Chondrocyte (in vitro differentiated cells): Measurements from ENCODE around the gene RNF215. TPM values are rescaled to one million over a fixed set of nuclear protein-coding genes. Genes with fewer than 3 reads are reported as not detected.
A peak's percentile ranks its signal among the peaks of the same experiment; 100 is the strongest.

Experiments
- DNase-seq: peaks from one replicate; pipeline ENCODE4 v3.0.0; 2021; ENCODE audit warnings: mixed read lengths, low spot score
- H3K27ac Mint-ChIP-seq: one replicate; pipeline ENCODE4 v1.8.0; 2021; ENCODE audit warnings: mild to moderate bottlenecking, moderate library complexity, mixed read lengths; ENCODE audit not compliant: unreplicated experiment
- H3K27me3 Mint-ChIP-seq: 2 replicates; pipeline ENCODE4 v1.8.0; 2021; ENCODE audit warnings: low read depth, mixed read lengths
- H3K36me3 Mint-ChIP-seq: 2 replicates; pipeline ENCODE4 v1.8.0; 2021; ENCODE audit warnings: low read depth, mixed read lengths
- H3K4me1 Mint-ChIP-seq: 2 replicates; pipeline ENCODE4 v1.8.0; 2021; ENCODE audit warnings: low read depth, mild to moderate bottlenecking, mixed read lengths
- H3K4me3 Mint-ChIP-seq: one replicate; pipeline ENCODE4 v1.8.0; 2021; ENCODE audit warnings: mild to moderate bottlenecking, moderate library complexity, mixed read lengths; ENCODE audit not compliant: unreplicated experiment
- H3K9me3 Mint-ChIP-seq: 2 replicates; pipeline ENCODE4 v1.8.0; 2021; ENCODE audit warnings: low read depth, mixed read lengths
- CTCF ChIP-seq: fragments of 200-600 bp; sonication (generic); IDR thresholded peaks from 2 replicates; pipeline ENCODE4 v1.5.0; 2021; ENCODE audit warnings: antibody characterized with exemption, mild to moderate bottlenecking, moderate library complexity
- long read RNA-seq: library from polyadenylated mRNA; stranded (forward); transcript quantifications from one replicate; pipeline ENCODE4 v2.0.0, GENCODE V29; 2021
- total RNA-seq: library from RNA; stranded (reverse); gene quantifications from 3 replicates; pipeline ENCODE4 v1.2.1, GENCODE V29; 2021

The RNF215 gene
- 35.2 to 36.2 TPM (median 36.0 TPM) in 3 replicates for total RNA-seq
- long read RNA-seq, partial matches to known transcripts = 0 of 5 reads
- long read RNA-seq, other reads (novel, unspliced or antisense) = 3 of 5 reads

- TF ChIP-seq CTCF = peak; percentile 92
- H3K36me3 Mint-ChIP-seq = peaks cover 4% of the 10 kb centered on the region
Observed at GRCh38 chr22:30386960-30387827, at the start of gene RNF215. RNF215 (minus strand) TSS chr22:30387411; CDS start chr22:30387313, 98 bp downstream.

GRCh38 chr22:30436196-30436595 is 49.0 kb upstream of the RNF215 start:
- peak; percentile 40 for DNase-seq
- Mint-ChIP-seq H3K27ac (no peak overlapping the region), H3K9me3 (no peaks in the 10 kb centered on the region), H3K4me1 (no peaks in the 10 kb centered on the region), H3K36me3 (no peaks in the 10 kb centered on the region), H3K27me3 (peaks cover 4% of the 10 kb centered on the region), H3K4me3 (no peak overlapping the region)
- no peak for TF ChIP-seq CTCF

More at GRCh38 chr22:30386960-30387827, at the start of gene RNF215:
- Mint-ChIP-seq H3K27me3 (no peaks in the 10 kb centered on the region), H3K4me3 (peak within 1 kb of the TSS; percentile 81), H3K9me3 (no peaks in the 10 kb centered on the region), H3K27ac (peak within 1 kb of the TSS; percentile 85), H3K4me1 (peaks cover 21% of the 10 kb centered on the region)
- no peak for DNase-seq

GRCh38 chr22:30435674-30436126 is 48.5 kb upstream of the RNF215 start:
- Mint-ChIP-seq H3K27ac (no peak overlapping the region), H3K4me1 (no peaks in the 10 kb centered on the region), H3K27me3 (no peaks in the 10 kb centered on the region), H3K36me3 (no peaks in the 10 kb centered on the region), H3K4me3 (no peak overlapping the region), H3K9me3 (no peaks in the 10 kb centered on the region)
- peak; percentile 55 for DNase-seq
- TF ChIP-seq CTCF = no peak

GRCh38 chr22:30434843-30435242 is 47.6 kb upstream of the RNF215 start:
- Mint-ChIP-seq H3K36me3 (peaks cover 1% of the 10 kb centered on the region), H3K9me3 (no peaks in the 10 kb centered on the region), H3K27ac (no peak overlapping the region), H3K4me1 (no peaks in the 10 kb centered on the region), H3K4me3 (no peak overlapping the region), H3K27me3 (no peaks in the 10 kb centered on the region)
- no peak for TF ChIP-seq CTCF
- DNase-seq = peak; percentile 32

GRCh38 chr22:30433773-30434172 is 46.6 kb upstream of the RNF215 start:
- no peak for TF ChIP-seq CTCF
- no peaks in the 10 kb centered on the region for H3K27me3 Mint-ChIP-seq
- H3K36me3 Mint-ChIP-seq = peaks cover 1% of the 10 kb centered on the region
- no peak for DNase-seq
- H3K9me3 Mint-ChIP-seq = no peaks in the 10 kb centered on the region
- no peak overlapping the region for H3K27ac Mint-ChIP-seq
- no peak overlapping the region for H3K4me3 Mint-ChIP-seq
- H3K4me1 Mint-ChIP-seq = no peaks in the 10 kb centered on the region
